Stimulated activated CD4-positive, alpha-beta T cell treated with anti-CD3 and anti-CD28 coated beads, Interleukin-2, amount 100 ng/mL, for 4 hours (primary cell): Measurements from ENCODE around the gene DNAJB6.
"Not testable (repeated sequence)": the region's sequence is repeated elsewhere in the genome, so short reads cannot be mapped to it uniquely, and the experiment has no call there.

Source experiments
- DNase-seq: peaks from one replicate; pipeline ENCODE4 v3.0.0-alpha.2; 2020; ENCODE audit warnings: low read depth

Gene DNAJB6

DNA sequence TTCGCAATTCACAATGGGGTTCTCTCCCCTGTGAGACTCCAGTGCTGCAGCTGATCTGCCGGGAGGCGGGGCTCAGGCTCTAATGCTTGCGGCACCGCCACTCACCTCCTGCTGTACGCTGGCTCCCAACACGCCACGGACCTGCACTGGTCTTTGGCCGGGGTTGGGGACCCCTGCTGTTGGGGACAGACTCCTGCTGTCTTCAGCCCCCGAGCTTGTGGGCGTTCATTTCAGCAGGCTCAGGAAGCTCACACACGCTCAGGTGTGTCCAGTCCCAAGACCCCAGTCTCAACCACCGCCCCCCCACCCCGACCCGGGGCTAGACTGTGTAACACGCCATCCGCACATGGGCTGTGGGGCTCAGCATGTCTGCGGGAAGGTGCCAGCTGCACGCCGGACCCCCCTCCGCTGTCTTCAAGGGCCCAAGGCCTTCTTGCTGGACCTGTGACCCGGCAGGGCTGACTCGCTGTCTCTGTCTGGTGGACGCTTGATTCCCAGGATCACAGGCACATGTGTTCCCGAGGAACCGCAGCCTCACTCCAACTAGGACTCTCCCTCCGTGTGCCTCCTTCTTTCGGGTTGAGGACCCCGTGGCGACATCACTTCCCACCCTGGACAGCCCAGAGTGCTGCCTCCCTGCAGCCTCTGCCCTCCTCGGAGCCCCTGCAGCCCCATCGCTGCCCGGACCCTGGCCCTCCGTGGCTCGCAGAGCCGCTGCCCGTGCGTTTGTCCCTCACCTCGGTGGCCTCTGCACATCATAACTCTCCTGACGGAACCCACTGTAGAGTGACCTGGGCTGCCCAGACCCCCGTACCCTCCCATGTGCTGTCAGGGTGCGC is 106.4 kb downstream of the DNAJB6 start:
- DNase-seq, result no peak

DNA sequence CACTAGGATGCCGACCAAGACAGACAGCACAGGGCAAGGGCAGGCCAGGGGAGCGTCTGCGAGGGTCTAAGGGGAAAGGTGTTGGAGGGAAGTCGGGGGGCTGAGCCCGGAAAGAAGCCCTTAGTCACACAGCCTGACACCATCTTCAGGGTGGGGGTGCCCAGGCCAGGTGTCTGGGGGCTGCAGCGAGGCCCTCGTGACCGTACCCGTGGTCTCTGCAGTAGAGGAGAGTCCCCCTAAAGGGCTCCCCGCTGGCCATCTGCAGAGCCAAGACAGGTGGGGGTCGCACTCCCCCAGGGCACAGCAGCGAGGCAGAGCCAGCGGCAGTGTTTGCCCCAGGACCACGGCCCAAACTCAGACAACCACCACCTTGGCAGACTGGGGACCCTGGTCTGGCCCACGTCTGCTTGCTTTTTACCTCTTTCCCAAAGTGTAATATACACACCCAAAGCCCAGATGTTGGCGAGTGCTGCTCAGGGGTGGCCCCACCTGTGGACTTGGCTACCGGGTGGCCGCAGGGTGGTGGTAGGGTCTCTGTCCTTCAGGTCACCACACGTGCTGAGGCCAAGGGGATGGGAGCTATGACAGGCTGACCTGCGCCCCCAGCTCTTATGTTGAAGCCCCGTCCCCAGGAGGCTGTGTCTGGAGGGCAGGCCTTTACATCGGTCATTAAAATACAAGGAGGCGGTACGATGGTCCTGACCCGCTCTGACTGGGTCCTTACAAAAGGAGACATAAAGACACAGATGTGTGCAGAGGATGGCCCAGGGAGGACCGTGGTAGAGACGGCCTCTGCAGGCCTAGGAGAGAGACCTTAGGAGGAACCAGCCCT is 107.4 kb downstream of the DNAJB6 start:
- DNase-seq, result no peak

DNA sequence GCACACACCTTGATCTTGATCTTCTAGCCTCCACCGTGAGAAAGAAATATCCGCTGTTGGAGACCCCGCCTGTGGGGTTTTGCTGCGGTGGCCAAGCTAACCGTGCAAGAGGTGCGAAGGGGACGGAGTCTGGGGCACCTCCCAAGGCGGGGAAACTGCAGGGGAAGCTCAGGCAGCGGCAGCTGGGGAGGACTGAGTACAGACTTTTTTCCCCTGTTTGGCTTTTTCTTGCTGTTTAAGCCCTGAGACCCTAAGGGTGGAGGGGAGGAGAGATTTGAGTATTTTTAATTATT is 108.0 kb downstream of the DNAJB6 start:
- no peak for DNase-seq

GRCh38 chr7:157445246-157445955 is 108.6 kb downstream of the DNAJB6 start:
- DNase-seq, result no peak

DNA sequence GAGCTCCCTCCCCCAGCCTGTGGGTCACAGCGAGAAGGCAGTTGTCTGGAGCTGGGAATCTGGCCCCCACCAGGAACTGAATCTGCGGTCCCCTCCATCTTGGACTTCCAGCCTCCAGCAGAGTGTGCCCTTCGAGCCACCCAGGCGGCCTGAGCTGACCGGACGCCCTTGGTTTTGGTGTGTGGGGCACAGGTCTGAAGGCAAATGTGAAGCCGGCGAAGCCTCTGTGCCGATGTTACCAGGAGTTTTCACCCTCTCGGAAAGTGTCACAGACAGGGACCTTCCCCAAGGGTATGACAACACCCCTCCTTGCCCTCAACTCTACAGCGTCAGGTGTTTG is 109.1 kb downstream of the DNAJB6 start:
- DNase-seq, result no peak

DNA sequence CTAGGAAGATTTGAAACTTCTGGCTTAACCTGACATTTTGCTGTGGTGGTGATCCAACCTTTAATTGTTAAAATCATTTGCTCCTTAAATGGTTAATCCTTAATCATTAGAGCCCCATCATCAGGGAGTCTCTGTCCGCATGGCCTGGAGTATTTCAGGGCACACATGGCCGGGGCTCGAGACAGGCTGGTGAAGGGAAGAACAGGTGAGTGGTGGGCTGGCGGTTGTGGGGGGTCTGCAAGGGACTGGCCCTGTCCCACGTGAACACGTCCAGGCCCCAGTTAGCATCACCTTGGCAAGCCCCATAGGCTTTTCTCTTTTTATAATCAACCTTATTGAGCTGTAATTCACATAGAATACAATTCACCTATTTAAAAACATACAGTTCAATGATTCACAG is 109.5 kb downstream of the DNAJB6 start:
- DNase-seq, result no peak

GRCh38 chr7:157454003-157454402 is 117.2 kb downstream of the DNAJB6 start:
- not testable (repeated sequence) for DNase-seq

DNA sequence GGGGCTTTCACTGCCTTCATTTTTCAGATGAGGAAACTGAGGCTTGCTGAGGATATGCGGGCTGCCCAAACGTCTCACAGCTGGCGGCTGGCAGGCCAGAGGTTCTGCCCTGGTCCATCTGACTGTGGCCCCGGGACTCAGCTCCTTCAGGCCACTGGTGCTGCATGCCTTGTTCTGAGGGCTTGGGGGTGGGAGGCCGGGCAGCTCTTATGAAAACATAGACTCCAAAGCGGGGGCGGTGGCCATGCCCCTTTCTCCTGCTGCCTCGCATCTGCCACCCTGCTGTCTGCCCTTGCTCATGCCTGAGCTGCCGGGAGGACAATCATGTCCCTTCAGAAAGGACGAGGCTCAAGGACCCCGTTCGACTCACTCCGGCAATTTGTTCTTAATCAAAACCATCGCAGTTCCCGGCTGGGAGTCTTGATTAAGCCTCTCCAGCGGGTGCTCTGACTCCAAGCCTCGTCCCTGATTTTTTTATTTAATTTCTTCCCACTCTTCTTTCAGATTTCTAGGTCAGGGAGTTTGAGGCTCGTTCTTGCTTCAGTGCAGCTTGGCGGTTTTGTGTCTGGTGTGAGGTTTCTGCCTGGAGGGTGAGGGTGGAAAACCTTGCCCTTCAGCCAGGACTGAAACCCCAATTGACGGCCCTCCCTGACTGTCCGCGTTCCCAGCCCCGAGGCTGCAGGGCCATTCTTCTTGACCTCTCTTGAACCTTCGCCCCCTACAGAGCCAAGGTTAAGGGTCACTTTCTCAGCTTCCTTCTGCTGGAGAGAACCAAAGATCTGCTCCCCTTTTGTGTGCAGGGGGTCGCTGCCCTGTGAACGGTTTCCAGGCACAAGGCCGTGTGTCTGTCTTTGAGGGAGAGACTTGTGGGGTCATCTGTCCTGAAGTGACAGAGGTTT is 120.8 kb downstream of the DNAJB6 start:
- no peak for DNase-seq

DNA sequence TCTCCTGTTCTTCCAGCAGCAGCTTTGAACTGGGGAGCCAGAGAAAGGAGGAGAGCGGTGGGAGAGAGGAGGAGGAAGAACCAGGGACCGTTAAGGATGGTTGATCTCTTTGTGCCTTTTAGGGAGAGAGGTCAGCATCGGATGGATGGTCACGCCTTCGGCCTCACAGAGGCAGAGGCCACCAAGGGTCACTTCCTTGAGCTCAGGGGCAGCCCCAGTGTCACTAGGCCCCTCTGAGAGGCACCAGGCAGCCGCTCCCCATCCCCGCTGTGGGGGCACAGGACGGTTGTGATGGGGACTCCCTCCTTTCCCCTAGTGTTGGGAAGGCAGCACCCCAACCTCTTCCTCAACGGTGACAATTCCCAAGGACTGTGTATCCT is 121.4 kb downstream of the DNAJB6 start:
- DNase-seq, result no peak

GRCh38 chr7:157459966-157460365 is 123.2 kb downstream of the DNAJB6 start:
- no peak for DNase-seq

GRCh38 chr7:157460721-157461120 is 123.9 kb downstream of the DNAJB6 start:
- DNase-seq, result no peak

GRCh38 chr7:157461573-157462418 is 125.0 kb downstream of the DNAJB6 start:
- DNase-seq, result no peak

DNA sequence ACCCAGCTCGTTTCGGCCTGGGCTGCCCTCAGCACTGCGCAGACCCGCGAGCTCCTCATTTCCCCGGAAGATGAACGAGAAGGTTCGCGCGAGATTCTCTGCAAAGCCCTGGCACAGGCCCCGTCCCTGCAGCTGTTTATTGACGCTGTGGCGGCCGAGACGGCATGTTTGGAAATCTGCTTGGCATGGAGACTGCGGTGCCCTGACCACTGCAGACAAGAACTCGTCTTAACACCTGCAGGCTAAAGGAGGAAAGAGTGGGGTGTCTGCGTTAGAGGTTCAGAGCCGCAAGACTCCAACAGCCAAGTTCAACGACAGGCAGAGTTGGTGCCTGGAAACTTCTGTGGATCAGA is 125.6 kb downstream of the DNAJB6 start:
- no peak for DNase-seq

DNA sequence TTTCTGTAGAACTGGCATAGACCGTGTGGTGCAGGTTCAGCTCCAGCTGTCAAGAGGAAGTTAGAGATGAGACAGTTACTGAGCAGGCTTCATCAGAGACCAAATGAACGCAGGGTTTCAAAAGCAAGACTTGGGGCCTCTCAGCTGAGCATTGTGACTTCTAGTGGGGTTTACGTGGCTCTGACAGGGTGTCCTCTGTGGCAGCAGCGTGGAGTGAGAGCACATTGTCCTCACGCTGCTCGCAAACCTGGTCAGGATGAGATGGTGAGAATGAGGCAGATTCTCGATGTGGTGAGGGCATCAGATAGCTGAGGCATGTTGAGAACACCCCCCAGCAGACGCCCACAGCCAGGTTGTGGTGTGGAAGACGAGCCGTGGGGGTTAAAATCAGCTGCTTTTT is 126.0 kb downstream of the DNAJB6 start:
- no peak for DNase-seq

GRCh38 chr7:157463245-157463644 is 126.4 kb downstream of the DNAJB6 start:
- no peak for DNase-seq

- no peak for DNase-seq
These were observed 127.5 kb downstream of the DNAJB6 start for GRCh38 chr7:157464111-157464970.

- no peak for DNase-seq
These were observed 128.4 kb downstream of the DNAJB6 start for GRCh38 chr7:157464971-157465886.

- DNase-seq, result no peak
These were observed 129.4 kb downstream of the DNAJB6 start for GRCh38 chr7:157465891-157466866.
